ENCODE results near the gene PITPNC1. TPM values are rescaled to one million over a fixed set of nuclear protein-coding genes. Genes with fewer than 3 reads are reported as not detected.

Gene PITPNC1
- total and polyA plus RNA-seq, 12 donors = 4.9 to 33.0 (median 14.0) TPM

GRCh38 chr17:67636834-67637520 is 259.9 kb downstream of the PITPNC1 start:
- no peak for TF ChIP-seq CTCF (IDR thresholded peaks at IDR 0.05)
- no peak for TF ChIP-seq POLR2A (IDR thresholded peaks at IDR 0.05)
- Histone ChIP-seq H3K27ac (no peak overlapping the region), H3K27me3 (no peaks in the 10 kb centered on the region), H3K9me3 (replicated peaks in 1 of 3) (no peaks in the 10 kb centered on the region), H3K4me3 (no peak overlapping the region), H3K36me3 (replicated peaks in 1 of 2) (no peaks in the 10 kb centered on the region), H3K4me1 (replicated peaks in 1 of 2) (peaks cover 9 to 17% of the 10 kb centered on the region in 2 donors)
- no peak for DNase-seq
- intact Hi-C loops (cut with DNase I) = loop anchor here in 1 of 2 donors (10.0 kb wide), 1 partner anchor 252 kb away; no protein-coding TSS in a partner anchor
- 74 to 90% (median 85%) methylated on average over 13 of the region's 13 CpGs for WGBS, 4 donors

GRCh38 chr17:67637901-67638641 is 261.0 kb downstream of the PITPNC1 start:
- no peaks in the 10 kb centered on the region for H3K27me3 ChIP-seq
- intact Hi-C loops (cut with DNase I) = loop anchor here in 1 of 2 donors (10.0 kb wide), 1 partner anchor 253 kb away; no protein-coding TSS in a partner anchor
- H3K4me3 ChIP-seq = no peak overlapping the region
- TF ChIP-seq CTCF (IDR thresholded peaks at IDR 0.05) = no peak
- no peak for TF ChIP-seq POLR2A (IDR thresholded peaks at IDR 0.05)
- H3K27ac ChIP-seq = peak overlapping the region in 1 of 5 donors; percentile 10
- WGBS, 4 donors = 66 to 88% (median 78%) methylated on average over 6 to 8 of the region's 8 CpGs
- H3K4me1 ChIP-seq (replicated peaks in 1 of 2) = peaks cover 9 to 15% of the 10 kb centered on the region in 2 donors
- H3K36me3 ChIP-seq (replicated peaks in 1 of 2) = no peaks in the 10 kb centered on the region
- DNase-seq = peak; percentile 36 to 75 (median 53)
- H3K9me3 ChIP-seq (replicated peaks in 1 of 3) = no peaks in the 10 kb centered on the region

GRCh38 chr17:67638871-67639270 is 261.8 kb downstream of the PITPNC1 start:
- DNase-seq = no peak
- Histone ChIP-seq H3K4me1 (replicated peaks in 1 of 2) (peaks cover 9% of the 10 kb centered on the region in 2 donors), H3K4me3 (no peak overlapping the region), H3K36me3 (replicated peaks in 1 of 2) (no peaks in the 10 kb centered on the region), H3K9me3 (replicated peaks in 1 of 3) (no peaks in the 10 kb centered on the region), H3K27me3 (no peaks in the 10 kb centered on the region), H3K27ac (peak overlapping the region in 2 of 5 donors; percentile 6 to 27)
- TF ChIP-seq POLR2A (IDR thresholded peaks at IDR 0.05) (no peak), CTCF (IDR thresholded peaks at IDR 0.05) (no peak)
- WGBS, 4 donors = 88 to 93% (median 90%) methylated on average over 4 of the region's 4 CpGs
- intact Hi-C loops (cut with DNase I) = loop anchor here in 1 of 2 donors (10.0 kb wide), 1 partner anchor 254 kb away; no protein-coding TSS in a partner anchor

GRCh38 chr17:67639555-67639954 is 262.5 kb downstream of the PITPNC1 start:
- no peaks in the 10 kb centered on the region for H3K36me3 ChIP-seq (replicated peaks in 1 of 2)
- TF ChIP-seq CTCF (IDR thresholded peaks at IDR 0.05) (no peak), POLR2A (IDR thresholded peaks at IDR 0.05) (no peak)
- no peaks in the 10 kb centered on the region for H3K9me3 ChIP-seq (replicated peaks in 1 of 3)
- WGBS, 4 donors = 33 to 55% (median 47%) methylated on average over 4 of the region's 4 CpGs
- intact Hi-C loops (cut with DNase I) = loop anchor here in 1 of 2 donors (10.0 kb wide), 1 partner anchor 255 kb away; no protein-coding TSS in a partner anchor
- H3K27ac ChIP-seq = peak overlapping the region in 2 of 5 donors; percentile 6 to 27
- DNase-seq = peak in 3 of 7 donors; percentile 9 to 31 (median 24)
- no peaks in the 10 kb centered on the region for H3K27me3 ChIP-seq
- peaks cover 9% of the 10 kb centered on the region in 2 donors for H3K4me1 ChIP-seq (replicated peaks in 1 of 2)
- H3K4me3 ChIP-seq = no peak overlapping the region

All from adrenal gland (tissue), 12 donors.